Activated T-cell treated with anti-CD3 and anti-CD28 coated beads, Interleukin-2, amount 50 U/mL, for 72 hours (primary cell): ENCODE results near the gene C16orf86. TPM values are rescaled to one million over a fixed set of nuclear protein-coding genes. Genes with fewer than 3 reads are reported as not detected.
A peak's percentile ranks its signal among the peaks of the same experiment; 100 is the strongest.

Source experiments
- ATAC-seq, 2 donors: fragments of 150-1000 bp; cut with Tn5 transposase; replicated peaks in 1 of 2; 2 replicates each; pipeline ENCODE4 v1.10.0; 2021; ENCODE audit warnings: moderate library complexity in 2 of 2, mild to moderate bottlenecking in 1 of 2
- DNase-seq, 2 donors: peaks; one replicate each; pipeline ENCODE4 v3.0.0; 2021 to 2022; ENCODE audit warnings: mixed read lengths in 1 of 2
- H3K27ac Mint-ChIP-seq: one replicate; pipeline ENCODE4 v1.8.0; 2022; ENCODE audit warnings: mild to moderate bottlenecking, moderate library complexity, mixed read lengths
- H3K27me3 Mint-ChIP-seq: one replicate; pipeline ENCODE4 v1.8.0; 2022; ENCODE audit warnings: low read depth, mixed read lengths
- H3K36me3 Mint-ChIP-seq, 2 donors: one replicate each; pipeline ENCODE4 v1.8.0; 2022; ENCODE audit warnings: mixed read lengths in 2 of 2, mild to moderate bottlenecking in 1 of 2; ENCODE audit not compliant: insufficient read depth in 2 of 2
- H3K4me1 Mint-ChIP-seq: one replicate; pipeline ENCODE4 v1.8.0; 2022; ENCODE audit warnings: low read depth, mixed read lengths
- H3K4me3 Mint-ChIP-seq, 2 donors: one replicate each; pipeline ENCODE4 v1.8.0; 2022; ENCODE audit warnings: mild to moderate bottlenecking in 2 of 2, mixed read lengths in 2 of 2, moderate library complexity in 2 of 2
- H3K9me3 Mint-ChIP-seq, 2 donors: one replicate each; pipeline ENCODE4 v1.8.0; 2022; ENCODE audit warnings: mixed read lengths in 2 of 2
- total RNA-seq, 2 donors: library from RNA; stranded (reverse); gene quantifications; one replicate each; pipeline ENCODE4 v1.2.3, GENCODE V29; 2022

Gene C16orf86
- total RNA-seq, 2 donors from 2014 or later = 4.9 to 5.9 TPM

- no peak for ATAC-seq
- Mint-ChIP-seq H3K36me3 (peaks cover 8 to 11% of the 10 kb centered on the region in 2 donors), H3K27ac (peak overlapping the region; percentile 4), H3K4me3 (peak overlapping the region in 1 of 2 donors; percentile 95), H3K27me3 (no peaks in the 10 kb centered on the region), H3K9me3 (no peaks in the 10 kb centered on the region), H3K4me1 (peaks cover 25% of the 10 kb centered on the region)
- no peak for DNase-seq
These were observed 8.7 kb upstream of the C16orf86 start for GRCh38 chr16:67657751-67658518.

- Mint-ChIP-seq H3K4me1 (peaks cover 25% of the 10 kb centered on the region), H3K4me3 (peak overlapping the region; percentile 93 to 95), H3K27ac (peak overlapping the region; percentile 80), H3K27me3 (no peaks in the 10 kb centered on the region), H3K9me3 (no peaks in the 10 kb centered on the region), H3K36me3 (peaks cover 8 to 11% of the 10 kb centered on the region in 2 donors)
- DNase-seq (peak in 1 of 2 donors; percentile 25), ATAC-seq (no peak)
These were observed 7.6 kb upstream of the C16orf86 start for GRCh38 chr16:67658849-67659674.

GRCh38 chr16:67659675-67660563, 6.7 kb upstream of the C16orf86 start, which contains the start of gene ACD:
TSS of gene ACD (minus strand) at chr16:67660260. CDS start at chr16:67660220, 40 bp downstream.
- ATAC-seq (peak; percentile 67 to 74), DNase-seq (peak; percentile 95 to 98)
- Mint-ChIP-seq H3K9me3 (no peaks in the 10 kb centered on the region), H3K4me3 (peak within 1 kb of the TSS; percentile 93 to 95), H3K27me3 (no peaks in the 10 kb centered on the region), H3K4me1 (peaks cover 31% of the 10 kb centered on the region), H3K36me3 (peaks cover 8 to 11% of the 10 kb centered on the region in 2 donors), H3K27ac (peak within 1 kb of the TSS; percentile 92)

GRCh38 chr16:67660564-67661028, 6.0 kb upstream of the C16orf86 start, which contains the start of gene PARD6A:
TSS of gene PARD6A (plus strand) at chr16:67660960. CDS start at chr16:67661039, 79 bp downstream.
- peak within 1 kb of the TSS; percentile 93 to 95 for H3K4me3 Mint-ChIP-seq
- peak within 1 kb of the TSS; percentile 92 for H3K27ac Mint-ChIP-seq
- peaks cover 7 to 9% of the 10 kb centered on the region in 2 donors for H3K36me3 Mint-ChIP-seq
- no peaks in the 10 kb centered on the region for H3K9me3 Mint-ChIP-seq
- H3K4me1 Mint-ChIP-seq = peaks cover 36% of the 10 kb centered on the region
- DNase-seq (peak; percentile 97 to 99), ATAC-seq (peak; percentile 87 to 89)
- H3K27me3 Mint-ChIP-seq = no peaks in the 10 kb centered on the region

GRCh38 chr16:67661101-67661761, 5.4 kb upstream of the C16orf86 start:
- ATAC-seq (no peak), DNase-seq (no peak)
- H3K4me3 Mint-ChIP-seq = peak overlapping the region; percentile 91 to 95

GRCh38 chr16:67661886-67662652, 4.5 kb upstream of the C16orf86 start:
- peak overlapping the region; percentile 91 to 95 for H3K4me3 Mint-ChIP-seq
- no peaks in the 10 kb centered on the region for H3K9me3 Mint-ChIP-seq
- H3K4me1 Mint-ChIP-seq = peaks cover 44% of the 10 kb centered on the region
- H3K27ac Mint-ChIP-seq = no peak overlapping the region
- ATAC-seq (no peak), DNase-seq (no peak)
- no peaks in the 10 kb centered on the region for H3K27me3 Mint-ChIP-seq
- H3K36me3 Mint-ChIP-seq = peaks cover 5 to 7% of the 10 kb centered on the region in 2 donors

More at GRCh38 chr16:67661101-67661761, 5.4 kb upstream of the C16orf86 start:
- Mint-ChIP-seq H3K27ac (no peak overlapping the region), H3K9me3 (no peaks in the 10 kb centered on the region), H3K4me1 (peaks cover 37% of the 10 kb centered on the region), H3K36me3 (peaks cover 5 to 7% of the 10 kb centered on the region in 2 donors), H3K27me3 (no peaks in the 10 kb centered on the region)

- Mint-ChIP-seq H3K4me1 (peaks cover 49% of the 10 kb centered on the region), H3K27ac (no peak overlapping the region), H3K36me3 (peaks cover 5 to 7% of the 10 kb centered on the region in 2 donors), H3K9me3 (no peaks in the 10 kb centered on the region), H3K4me3 (no peak overlapping the region), H3K27me3 (no peaks in the 10 kb centered on the region)
- ATAC-seq (no peak), DNase-seq (no peak)
These were observed 4.0 kb upstream of the C16orf86 start for GRCh38 chr16:67662653-67663010.

GRCh38 chr16:67663151-67663876, 3.3 kb upstream of the C16orf86 start:
- Mint-ChIP-seq H3K9me3 (no peaks in the 10 kb centered on the region), H3K4me3 (no peak overlapping the region), H3K27me3 (no peaks in the 10 kb centered on the region), H3K27ac (no peak overlapping the region), H3K4me1 (peaks cover 54% of the 10 kb centered on the region), H3K36me3 (peaks cover 5 to 7% of the 10 kb centered on the region in 2 donors)
- ATAC-seq (no peak), DNase-seq (peak; percentile 44 to 62)

GRCh38 chr16:67663877-67664222, 2.8 kb upstream of the C16orf86 start:
- Mint-ChIP-seq H3K9me3 (no peaks in the 10 kb centered on the region), H3K4me1 (peaks cover 50% of the 10 kb centered on the region), H3K27me3 (no peaks in the 10 kb centered on the region), H3K4me3 (no peak overlapping the region), H3K36me3 (peaks cover 5 to 7% of the 10 kb centered on the region in 2 donors), H3K27ac (no peak overlapping the region)
- no peak for DNase-seq
- ATAC-seq = no peak

- Mint-ChIP-seq H3K27me3 (no peaks in the 10 kb centered on the region), H3K9me3 (no peaks in the 10 kb centered on the region), H3K4me1 (peaks cover 46% of the 10 kb centered on the region), H3K4me3 (no peak overlapping the region), H3K36me3 (peaks cover 5% of the 10 kb centered on the region in 2 donors), H3K27ac (no peak overlapping the region)
- no peak for ATAC-seq
- no peak for DNase-seq
These were observed 2.4 kb upstream of the C16orf86 start for GRCh38 chr16:67664258-67664657.

GRCh38 chr16:67664871-67665270, 1.7 kb upstream of the C16orf86 start:
- no peak for DNase-seq
- Mint-ChIP-seq H3K4me1 (peaks cover 44% of the 10 kb centered on the region), H3K4me3 (no peak overlapping the region), H3K27me3 (no peaks in the 10 kb centered on the region), H3K9me3 (no peaks in the 10 kb centered on the region), H3K36me3 (peaks cover 1 to 2% of the 10 kb centered on the region in 2 donors), H3K27ac (no peak overlapping the region)
- ATAC-seq = no peak
